ENCODE data around the gene ICAM3.
"Not testable (repeated sequence)": the region's sequence is repeated elsewhere in the genome, so short reads cannot be mapped to it uniquely, and the experiment has no call there.

ICAM3 gene, protein sequence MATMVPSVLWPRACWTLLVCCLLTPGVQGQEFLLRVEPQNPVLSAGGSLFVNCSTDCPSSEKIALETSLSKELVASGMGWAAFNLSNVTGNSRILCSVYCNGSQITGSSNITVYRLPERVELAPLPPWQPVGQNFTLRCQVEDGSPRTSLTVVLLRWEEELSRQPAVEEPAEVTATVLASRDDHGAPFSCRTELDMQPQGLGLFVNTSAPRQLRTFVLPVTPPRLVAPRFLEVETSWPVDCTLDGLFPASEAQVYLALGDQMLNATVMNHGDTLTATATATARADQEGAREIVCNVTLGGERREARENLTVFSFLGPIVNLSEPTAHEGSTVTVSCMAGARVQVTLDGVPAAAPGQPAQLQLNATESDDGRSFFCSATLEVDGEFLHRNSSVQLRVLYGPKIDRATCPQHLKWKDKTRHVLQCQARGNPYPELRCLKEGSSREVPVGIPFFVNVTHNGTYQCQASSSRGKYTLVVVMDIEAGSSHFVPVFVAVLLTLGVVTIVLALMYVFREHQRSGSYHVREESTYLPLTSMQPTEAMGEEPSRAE

DNA sequence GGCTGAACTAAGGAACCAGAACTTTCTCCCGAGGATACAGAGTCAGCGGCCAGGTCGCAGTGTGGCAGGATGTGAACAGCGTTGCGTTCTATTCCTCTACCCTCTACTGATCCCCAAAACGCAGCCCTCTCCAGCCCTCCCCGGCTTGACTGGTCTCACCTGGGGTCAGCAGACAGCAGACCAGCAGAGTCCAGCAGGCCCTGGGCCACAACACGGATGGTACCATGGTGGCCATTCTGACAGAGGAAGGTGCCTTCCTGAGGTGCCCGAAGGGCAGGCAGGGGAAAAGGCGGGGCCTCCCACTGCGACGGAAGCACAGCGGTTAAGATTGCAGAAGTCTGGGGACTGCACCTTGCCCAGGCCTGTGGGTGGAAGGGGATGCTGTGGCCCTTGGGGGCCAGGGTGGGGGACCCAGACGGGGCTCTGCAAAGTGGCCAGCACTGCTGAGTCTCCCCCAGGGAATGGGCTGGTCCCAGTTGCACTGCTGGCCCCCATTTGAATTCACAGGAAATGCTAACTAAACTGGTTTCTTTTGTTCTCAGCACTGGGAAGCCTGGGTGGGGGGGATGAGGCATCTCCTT is at the start of gene ICAM3:
ICAM3 (minus strand) TSS at position 245 of the 581 bp plus-strand sequence; CDS start at position 235, 10 bp downstream.
- peak; percentile 84 for DNase-seq

DNA sequence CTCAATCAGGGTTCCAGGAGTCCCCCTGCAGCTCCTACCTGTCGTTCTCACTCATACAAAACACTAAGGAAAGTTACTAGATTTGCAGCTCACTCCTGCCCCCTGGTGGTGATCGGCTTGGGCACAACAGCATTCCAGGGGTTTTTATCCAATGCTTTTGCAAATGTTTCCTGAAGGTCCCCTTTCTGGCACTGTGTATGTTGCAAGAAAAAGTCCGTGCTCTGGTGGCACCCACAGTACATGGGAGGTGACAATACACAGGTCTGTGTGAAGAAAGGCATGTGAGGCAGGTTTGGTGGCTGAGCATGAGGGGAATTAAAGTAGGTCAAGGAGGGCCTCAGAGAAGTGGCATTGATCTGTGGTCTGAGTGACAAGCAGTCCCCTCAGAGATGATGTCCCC is 49.5 kb upstream of the ICAM3 start:
- peak; percentile 74 for DNase-seq

DNA sequence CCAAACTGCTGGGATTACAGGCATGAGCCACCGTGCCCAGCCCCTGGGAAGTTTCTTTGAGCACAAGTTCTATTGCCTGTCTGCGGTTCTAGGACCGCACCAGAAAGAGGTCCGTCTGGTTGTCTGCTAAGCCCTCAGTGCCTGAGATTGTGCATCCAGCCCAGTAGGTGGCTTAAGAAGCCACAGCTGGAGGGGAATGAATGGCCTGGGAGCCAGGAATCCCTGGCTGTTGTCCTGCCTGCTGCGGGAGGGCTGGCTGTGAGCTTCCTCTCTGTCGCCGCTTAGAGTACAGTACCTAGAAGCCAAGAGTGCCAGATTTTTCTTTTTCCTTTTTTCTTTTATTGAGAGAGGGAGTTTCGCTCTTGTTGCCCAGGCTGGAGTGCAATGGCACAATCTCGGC is 45.2 kb upstream of the ICAM3 start:
- no peak for DNase-seq

DNA sequence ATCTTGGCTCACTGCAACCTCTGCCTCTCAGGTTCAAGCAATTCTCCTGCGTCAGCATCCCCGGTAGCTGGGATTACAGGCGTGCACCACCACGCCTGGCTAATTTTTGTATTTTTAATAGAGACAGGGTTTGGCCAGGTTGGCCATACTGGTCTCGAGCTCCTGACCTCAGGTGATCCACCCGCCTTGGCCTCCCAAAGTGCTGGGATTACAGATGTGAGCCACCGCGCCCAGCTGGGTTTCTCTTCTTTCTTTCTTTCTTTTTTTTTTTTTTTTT is 43.7 kb upstream of the ICAM3 start:
- not testable (repeated sequence) for DNase-seq

DNA sequence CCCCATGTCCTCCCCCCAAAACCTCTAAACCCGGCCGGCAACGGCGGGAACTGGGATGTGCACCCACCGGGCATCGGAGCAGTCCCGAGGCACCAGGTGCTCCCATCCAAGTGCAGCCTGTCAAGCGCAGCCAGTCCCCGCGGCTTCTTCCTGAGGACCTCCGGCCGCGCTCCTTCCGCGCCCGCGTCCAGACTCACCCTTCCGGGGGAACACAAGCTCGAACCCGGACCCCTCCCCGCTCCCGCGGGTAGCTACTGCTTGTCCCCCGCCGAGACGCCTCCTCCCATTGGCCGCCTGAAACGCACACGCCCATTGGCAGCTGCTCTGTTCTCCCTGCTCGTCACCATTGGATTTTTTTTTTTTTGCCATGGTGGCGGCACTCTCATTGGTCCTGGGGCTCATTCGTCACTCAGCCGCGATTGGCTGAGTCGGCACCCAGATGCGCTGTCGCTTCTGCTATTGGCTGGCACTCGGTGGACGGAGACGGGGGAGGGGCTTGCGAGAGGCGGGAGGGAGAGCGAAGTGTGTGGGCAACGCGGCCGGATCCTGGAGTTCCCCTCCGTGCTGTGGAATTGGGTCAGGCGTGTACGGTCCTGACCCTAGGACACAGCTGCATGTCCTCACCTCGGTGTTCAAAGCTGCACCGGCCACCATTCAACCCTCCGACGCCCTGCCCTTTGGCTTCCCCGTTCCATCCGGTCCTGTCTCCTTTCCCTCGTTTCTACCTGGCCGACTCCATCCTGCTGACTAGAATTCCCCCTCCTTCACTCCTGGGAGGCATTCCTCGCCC is 41.1 kb upstream of the ICAM3 start, which contains the start of gene TYK2:
TYK2 (minus strand) TSS at position 260 of the 790 bp plus-strand sequence. CDS start 2,166 bp downstream, outside the sequence.
- peak; percentile 98 for DNase-seq

DNA sequence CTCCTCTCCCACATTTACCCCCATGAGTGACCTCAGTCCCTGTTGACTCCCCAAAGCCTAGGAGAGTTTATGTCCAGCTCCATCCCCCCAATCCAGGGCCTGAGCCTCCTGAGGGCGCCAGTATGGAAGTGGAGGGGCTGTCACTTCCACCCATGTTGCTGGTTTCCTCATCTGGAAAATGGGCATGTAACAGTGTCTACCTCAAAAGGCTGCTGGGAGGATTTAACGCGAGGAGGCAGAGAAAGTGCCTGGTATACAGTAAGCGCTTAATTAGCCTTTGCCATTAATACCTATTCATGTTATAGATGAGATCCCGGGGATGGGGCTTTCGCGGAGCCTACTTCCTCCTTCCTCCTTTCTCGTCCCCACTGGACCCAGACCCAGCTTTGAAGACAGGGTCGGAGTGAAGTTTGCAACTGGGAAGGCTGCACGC is 40.5 kb upstream of the ICAM3 start:
- no peak for DNase-seq

DNA sequence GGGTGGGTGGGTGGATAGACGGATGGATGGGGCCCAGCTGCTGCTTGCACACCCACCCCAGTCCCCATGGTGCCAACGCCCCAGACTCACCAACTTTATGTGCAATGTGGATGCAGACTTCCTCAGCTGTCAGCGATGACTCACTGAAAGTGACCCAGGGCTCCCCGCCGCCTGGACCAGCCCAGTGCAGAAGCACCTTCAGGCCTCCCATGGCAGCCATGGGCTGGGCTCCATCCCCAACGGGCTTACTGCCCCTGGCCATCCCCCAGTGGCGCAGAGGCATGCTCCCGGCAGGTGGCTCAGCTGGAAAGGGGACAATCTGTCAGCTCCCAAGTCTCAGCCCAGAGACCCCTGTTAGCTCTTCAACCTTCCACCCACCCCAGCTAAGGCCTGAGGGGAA is 38.7 kb upstream of the ICAM3 start:
- no peak for DNase-seq

DNA sequence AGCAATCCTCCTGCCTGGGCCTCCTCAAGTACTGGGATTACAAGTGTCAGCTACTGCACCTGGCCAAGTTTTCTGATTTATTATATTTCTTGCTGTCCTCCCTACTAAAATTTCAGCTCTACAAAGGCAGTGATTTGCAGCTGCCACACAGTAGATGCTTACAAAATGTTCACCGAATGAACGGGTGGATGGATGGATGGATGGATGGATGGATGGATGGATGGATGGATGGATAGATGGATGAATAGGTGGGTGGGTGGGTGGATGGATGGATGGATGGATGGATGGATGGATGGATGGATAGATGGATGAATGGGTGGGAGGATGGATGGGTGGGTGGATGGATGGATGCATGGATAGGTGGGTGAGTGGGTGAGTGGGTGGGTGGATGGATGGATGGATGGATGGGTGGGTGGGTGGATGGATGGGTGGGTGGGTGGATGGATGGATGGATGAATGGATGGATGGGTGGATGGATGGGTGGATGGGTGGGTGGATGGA is 37.8 kb upstream of the ICAM3 start:
- not testable (repeated sequence) for DNase-seq

DNA sequence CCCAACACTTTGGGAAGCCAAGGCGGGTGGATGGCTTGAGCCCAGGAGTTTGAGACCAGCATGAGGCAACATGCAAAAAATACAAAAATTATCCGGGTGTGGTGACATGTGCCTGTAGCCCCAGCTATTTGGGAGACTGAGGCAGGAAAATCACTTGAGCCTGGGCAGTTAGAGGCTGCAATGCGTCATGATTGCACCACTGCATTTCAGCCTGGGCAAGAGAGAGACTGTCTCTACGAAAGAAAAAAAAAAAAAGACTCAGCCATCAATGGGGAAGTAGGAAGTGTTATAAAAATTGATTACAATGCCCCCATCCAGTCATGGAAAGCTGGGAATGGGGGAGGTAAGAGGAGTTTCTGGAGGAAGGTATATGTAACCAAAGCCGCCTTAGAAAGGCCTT is 35.5 kb upstream of the ICAM3 start:
- DNase-seq, result no peak

DNA sequence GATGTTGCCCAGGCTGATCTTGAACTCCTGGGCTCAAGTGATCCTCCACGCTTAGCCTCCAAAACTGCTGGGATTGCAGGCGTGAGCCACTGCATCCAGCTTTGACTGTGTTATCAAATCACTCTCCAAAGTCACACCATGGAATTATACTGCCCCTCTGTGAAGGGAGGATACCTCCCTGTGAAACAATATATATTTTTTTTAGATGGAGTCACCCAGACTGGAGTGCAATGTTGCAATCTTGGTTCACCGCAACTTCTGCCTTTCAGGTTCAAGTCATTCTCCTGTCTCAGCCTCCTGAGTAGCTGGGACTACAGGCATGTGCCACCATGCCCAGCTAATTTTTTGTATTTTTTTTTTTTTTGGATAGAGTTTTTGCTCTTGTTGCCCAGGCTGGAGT is 33.3 kb upstream of the ICAM3 start:
- no peak for DNase-seq

DNA sequence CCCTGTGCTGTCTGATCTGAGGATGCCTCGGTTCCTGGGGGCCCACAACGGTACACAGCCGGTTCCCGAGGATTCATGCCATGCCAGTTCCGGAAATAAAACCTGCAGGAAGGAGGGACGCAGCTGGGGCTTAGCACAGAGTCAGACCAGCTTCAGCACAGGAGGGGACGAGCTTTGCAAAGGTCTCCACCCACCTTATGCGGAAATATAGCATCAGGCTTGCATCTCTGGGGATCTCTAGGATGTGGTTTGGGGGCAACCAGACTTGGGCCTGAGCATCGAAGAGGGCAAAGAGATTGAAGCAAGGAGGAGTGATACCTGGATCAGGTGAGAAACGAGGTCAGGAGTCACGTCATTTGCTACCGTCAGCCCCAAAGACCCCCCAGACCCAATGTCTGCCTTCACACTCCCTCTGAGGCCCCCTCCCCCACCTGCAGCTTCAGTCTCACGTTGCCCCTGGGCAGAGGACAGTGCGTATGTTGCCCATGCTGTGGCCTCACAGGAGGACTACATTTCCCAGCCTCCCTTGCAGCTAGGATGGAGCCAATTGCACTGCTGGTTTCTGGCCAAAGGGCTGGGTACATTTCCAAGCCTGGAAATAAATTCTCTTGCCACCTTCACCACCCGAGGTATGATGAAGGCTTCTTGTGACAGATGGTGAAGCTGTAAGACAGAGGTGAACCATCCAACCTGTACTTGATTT is 28.8 kb upstream of the ICAM3 start:
- DNase-seq, result peak; percentile 11

DNA sequence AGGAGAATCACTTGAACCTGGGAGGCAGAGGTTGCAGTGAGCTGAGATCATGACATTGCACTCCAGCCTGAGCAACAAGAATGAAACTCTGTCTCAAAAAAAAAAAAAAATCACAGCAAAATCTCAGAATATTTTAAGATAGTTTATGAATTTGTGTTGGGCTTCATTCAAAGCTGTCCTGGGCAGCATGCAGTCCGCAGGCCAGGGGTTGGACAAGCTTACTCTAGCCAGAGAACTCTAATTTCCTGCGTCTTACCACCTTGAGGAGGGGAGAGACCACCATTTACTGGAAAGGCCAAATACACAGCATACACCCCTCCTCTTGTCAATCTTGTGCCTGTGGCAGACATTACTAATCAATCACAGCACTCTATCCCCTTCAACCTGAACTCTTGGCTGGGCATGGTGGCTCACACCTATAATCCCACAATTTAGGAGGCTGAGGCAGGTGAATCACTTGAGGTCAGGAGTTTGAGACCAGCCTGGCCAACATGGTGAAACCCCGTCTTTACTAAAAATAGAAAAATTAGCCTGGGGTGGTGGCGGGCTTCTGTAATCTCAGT is 27.6 kb upstream of the ICAM3 start:
- not testable (repeated sequence) for DNase-seq

DNA sequence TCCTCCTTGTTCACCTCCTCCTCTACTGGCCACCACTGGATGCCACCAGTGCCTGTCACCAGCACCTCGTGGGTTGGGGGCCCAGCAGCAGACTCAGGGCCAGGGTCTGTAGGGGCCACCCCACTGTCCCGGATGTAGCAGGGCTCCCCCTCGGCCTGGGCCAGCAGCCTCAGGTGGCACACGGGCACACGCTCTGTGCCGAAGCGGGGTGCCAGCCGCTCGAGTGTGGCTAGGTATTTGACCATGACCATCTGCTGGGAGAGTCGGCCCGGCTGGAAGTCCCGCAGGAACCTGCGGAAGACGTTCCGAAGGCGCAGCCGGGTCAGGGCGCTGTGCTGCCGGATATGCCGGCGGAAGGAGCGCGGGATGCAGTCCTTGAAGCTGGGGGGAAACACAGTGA is 26.1 kb upstream of the ICAM3 start:
- DNase-seq, result no peak

DNA sequence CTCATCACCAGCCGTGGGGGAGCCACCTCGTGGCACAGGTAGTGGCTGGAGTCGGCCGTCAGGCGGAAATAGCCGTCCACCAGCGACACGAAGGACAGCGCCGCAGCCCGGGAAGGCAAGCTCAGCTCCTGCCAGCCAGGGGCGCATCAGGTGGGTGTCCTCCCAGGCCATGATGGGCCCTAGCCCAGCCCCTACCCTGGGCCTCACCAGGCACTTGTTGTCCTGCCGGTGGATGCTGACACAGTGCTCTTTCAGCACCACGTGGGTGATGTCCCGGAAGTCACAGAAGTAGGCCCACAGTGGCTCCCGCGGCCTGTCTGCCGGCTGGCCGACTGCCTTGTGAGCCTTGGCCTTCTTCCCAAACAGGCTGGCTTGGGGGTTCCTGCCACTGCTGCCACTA is 25.2 kb upstream of the ICAM3 start:
- no peak for DNase-seq

DNA sequence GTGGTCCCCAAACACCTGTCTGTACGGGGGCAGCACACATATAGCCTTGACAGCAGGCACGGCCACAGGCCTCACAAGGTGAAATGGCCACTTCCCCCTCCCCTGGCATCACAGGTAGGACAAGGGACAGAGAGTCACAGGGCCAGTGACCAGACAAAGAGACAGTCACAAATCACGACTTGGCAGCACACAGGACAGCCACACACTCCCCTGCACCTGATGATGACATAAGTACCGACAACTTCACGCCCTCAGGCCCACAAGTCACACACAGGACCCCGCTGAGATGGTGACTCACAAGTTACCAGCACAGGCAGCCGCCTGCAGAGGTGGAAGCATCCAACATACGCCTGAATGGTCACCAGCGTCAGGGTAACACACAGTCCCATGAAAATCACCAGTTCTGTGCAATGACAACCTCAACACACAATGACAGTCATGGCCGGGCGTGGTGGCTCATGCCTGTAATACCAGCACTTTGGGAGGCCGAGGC is 24.4 kb upstream of the ICAM3 start:
- no peak for DNase-seq

DNA sequence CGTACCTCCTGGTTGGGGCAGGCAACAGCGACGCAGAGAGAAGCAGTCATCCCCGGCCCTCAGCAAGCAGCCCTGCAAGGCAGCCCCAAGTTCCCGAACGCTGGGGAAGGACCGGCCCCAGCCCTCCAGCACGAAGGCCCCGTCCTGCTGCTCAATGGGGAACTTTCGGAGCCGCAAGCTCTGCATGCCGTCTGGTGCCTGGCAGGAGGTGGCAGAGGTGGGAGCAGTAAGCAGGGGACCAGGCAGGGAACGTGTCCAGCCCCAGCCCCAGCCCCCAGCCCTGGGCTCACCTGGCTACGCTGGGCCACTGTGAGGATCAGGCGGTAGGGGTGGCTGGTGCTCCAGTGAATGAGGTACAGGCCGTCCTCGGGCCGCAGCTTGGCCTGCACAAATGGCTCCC is 22.8 kb upstream of the ICAM3 start:
- DNase-seq, result no peak

DNA sequence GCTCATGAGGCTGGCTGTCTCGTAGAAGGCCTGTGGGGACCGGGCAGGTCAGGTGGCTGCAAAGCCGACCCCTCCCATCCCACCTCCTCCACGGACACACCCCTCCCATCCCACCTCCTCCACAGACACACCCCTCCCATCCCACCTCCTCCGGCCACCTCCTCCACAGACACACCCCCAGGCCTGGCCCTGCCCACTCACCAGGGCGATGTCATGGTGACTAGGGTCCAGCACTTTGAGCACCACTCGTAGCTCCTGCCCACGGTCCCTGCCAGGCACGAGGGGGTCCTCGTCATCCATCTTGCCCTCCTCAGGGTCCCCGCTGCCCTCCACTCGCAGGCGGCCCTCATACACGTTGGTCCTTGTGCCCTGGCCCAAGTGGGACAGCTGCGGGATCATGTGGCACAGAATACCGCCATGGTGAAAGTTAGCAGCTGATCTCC is 22.2 kb upstream of the ICAM3 start:
- DNase-seq, result no peak

DNA sequence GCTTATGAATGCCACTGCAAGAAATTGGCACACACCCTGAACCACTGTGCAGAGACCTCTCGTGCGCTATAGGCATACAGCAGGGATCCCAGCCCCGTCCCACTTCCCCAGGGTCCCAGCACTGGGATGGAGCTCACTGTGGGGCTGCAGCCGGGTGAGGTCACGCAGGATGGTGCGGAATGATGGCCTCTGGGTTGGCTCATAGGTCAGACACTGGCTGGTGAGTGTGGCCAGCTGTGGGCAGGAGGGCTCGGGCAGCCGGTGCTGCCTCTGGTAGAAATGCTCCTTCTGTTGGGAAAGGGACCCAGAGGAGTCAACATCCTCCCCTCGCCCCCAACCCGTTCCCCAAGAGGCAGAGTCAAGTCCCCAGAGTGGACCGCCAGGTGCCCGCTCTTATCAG is 17.0 kb upstream of the ICAM3 start:
- DNase-seq, result no peak

DNA sequence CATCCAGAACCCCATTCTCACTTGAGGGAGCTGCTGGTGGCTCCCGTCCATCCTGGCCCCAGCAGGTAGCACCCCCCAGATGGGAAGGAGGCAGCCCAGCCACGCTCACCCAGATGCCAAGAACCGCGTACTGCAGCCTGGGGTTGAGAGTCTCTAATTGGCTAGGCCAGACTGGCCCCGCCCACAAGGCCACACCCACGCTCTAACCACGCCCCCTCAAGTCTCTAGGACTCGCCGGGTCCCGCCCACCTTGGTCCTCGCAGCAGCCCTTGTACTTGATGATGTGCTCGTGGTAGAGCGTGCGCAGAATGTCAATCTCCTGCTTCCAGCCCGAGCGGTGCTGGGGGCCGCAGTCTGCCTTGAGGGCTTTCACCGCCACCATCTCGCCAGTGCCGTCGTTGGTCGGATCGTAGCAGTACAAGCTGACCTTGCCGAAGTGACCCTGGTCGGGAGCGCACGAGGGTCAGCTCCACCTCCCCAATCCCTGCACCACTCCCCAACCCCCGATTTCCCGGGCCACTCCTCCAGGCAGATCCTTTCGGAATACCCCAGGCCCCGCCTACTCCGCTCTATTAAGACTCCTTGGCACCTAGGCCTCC is 14.5 kb upstream of the ICAM3 start:
- DNase-seq, result peak; percentile 53

DNA sequence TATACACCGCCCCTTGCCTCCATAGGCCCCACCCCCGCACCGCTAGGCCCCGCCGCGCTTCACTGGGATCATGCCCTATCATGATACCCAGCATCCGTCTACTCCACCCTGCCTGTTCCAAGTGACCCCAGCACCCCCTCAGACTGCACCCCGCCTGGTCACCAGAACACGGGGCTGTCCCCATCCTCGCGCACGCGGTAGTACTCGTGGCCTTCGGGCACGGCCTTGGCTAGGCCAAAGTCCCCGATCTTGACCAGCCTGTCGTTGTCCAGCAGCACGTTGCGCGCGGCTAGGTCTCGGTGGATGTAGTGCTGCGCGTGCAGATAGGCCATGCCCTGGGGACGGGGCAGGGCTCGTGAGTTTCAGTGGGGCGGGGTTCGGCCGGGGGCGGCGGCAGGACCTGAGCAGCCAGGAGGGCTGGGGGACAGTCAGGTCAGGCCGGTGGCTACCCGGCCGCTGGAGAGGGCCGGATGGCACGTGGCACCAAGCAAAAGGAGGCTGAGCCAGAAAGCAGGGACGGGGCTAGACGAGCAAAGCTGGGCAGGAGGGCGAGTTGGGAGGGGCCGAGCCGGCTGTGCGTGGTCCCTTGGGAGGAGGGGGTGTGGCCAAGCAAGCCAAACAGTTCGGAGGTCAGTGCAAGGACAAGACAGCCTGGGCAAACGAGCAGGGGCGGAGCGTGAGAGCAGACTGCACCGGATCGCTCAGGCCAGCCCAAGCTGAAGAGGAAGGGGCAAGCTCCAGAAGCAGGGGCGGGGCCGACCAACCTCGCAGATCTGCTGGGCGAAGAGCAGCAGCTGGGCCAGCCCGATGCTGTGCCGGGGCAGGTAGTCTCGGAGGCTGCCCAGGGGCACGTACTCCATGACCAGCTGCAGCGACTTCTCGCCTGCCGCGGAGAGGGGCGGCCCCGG is 13.6 kb upstream of the ICAM3 start:
- no peak for DNase-seq

DNA sequence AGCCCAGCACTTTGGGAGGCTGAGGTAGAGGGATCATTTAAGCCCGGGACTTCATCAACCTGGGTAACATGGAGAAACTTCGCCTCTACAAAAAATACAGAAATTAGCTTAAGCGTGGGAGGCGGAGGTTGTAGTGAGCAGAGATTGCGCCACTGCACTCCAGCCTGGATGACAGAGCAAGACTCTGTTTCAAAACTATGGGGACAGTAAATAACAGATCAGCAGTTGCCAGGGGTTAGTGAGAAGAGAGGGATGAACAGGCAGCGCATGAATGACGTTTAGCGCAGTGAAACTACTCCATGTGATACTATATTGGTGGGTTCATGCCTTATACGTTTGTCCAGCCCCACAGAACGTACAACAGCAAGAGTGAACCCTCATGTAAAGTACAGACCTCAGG is 7.1 kb upstream of the ICAM3 start:
- DNase-seq, result no peak
